LNCaP clone FGC (cell line): Measurements from ENCODE around the gene ARL6.
"Not testable (repeated sequence)": the region's sequence is repeated elsewhere in the genome, so short reads cannot be mapped to it uniquely, and the experiment has no call there.

Experiments
- DNase-seq: peaks from one replicate; pipeline ENCODE4 v3.0.0-alpha.2; 2011; ENCODE audit warnings: low read depth
- H3K4me3 ChIP-seq: 2 replicates; pipeline ENCODE4 v1.5.1; 2011; ENCODE audit warnings: mild to moderate bottlenecking, low read depth, low read length, control low read depth
- CTCF ChIP-seq: IDR thresholded peaks from 2 replicates; pipeline ENCODE4 v1.5.1; 2012; ENCODE audit warnings: mild to moderate bottlenecking; ENCODE audit not compliant: control insufficient read depth, insufficient read depth; ENCODE audit errors: extremely low read depth

The ARL6 gene

GRCh38 chr3:97827741-97828471, 63.3 kb downstream of the ARL6 start:
- TF ChIP-seq CTCF, result no peak
- DNase-seq, result no peak
- H3K4me3 ChIP-seq, result no peak overlapping the region

GRCh38 chr3:97829198-97829597, 64.6 kb downstream of the ARL6 start:
- DNase-seq, result no peak
- no peak for TF ChIP-seq CTCF
- H3K4me3 ChIP-seq, result no peak overlapping the region

GRCh38 chr3:97830638-97831037, 66.1 kb downstream of the ARL6 start:
- no peak overlapping the region for H3K4me3 ChIP-seq
- TF ChIP-seq CTCF, result no peak
- DNase-seq, result no peak

GRCh38 chr3:97831140-97831539, 66.6 kb downstream of the ARL6 start:
- DNase-seq, result no peak
- TF ChIP-seq CTCF, result no peak
- no peak overlapping the region for H3K4me3 ChIP-seq

GRCh38 chr3:97833184-97833583, 68.6 kb downstream of the ARL6 start:
- not testable (repeated sequence) for H3K4me3 ChIP-seq, DNase-seq

GRCh38 chr3:97835761-97836160, 71.2 kb downstream of the ARL6 start:
- no peak for TF ChIP-seq CTCF
- H3K4me3 ChIP-seq, result no peak overlapping the region
- DNase-seq, result no peak

- DNase-seq, result no peak
- H3K4me3 ChIP-seq, result no peak overlapping the region
- no peak for TF ChIP-seq CTCF
These were observed 73.8 kb downstream of the ARL6 start for GRCh38 chr3:97838393-97838792.
